MM.1S (cell line): ENCODE data around the gene ALDH8A1.

ENCODE experiments used
- DNase-seq: peaks from one replicate; pipeline ENCODE4 v3.0.0-alpha.2; 2015
- H2AFZ ChIP-seq: fragments of 300-600 bp; sonication (generic); 2 replicates; pipeline ENCODE4 v1.6.0; 2016; ENCODE audit warnings: antibody characterized with exemption, low read length
- H3F3A ChIP-seq: fragments of 300-600 bp; sonication (generic); 2 replicates; pipeline ENCODE4 v1.6.1; 2016; ENCODE audit warnings: mild to moderate bottlenecking, antibody characterized with exemption, low read length, moderate library complexity, mixed read lengths; ENCODE audit not compliant: insufficient read depth
- H3K27ac ChIP-seq: fragments of 300-600 bp; sonication (generic); 2 replicates; pipeline ENCODE4 v1.5.1; 2016; ENCODE audit warnings: mild to moderate bottlenecking, low read length
- H3K27me3 ChIP-seq: fragments of 300-600 bp; sonication (generic); replicated peaks from 2 replicates; pipeline ENCODE4 v1.6.0; 2016; ENCODE audit warnings: low read length; ENCODE audit not compliant: insufficient read depth
- H3K36me3 ChIP-seq: fragments of 300-600 bp; sonication (generic); replicated peaks from 2 replicates; pipeline ENCODE4 v1.6.1; 2016; ENCODE audit warnings: mild to moderate bottlenecking, low read length, mixed read lengths; ENCODE audit not compliant: insufficient read depth
- H3K4me1 ChIP-seq: fragments of 300-600 bp; sonication (generic); 2 replicates; pipeline ENCODE4 v1.6.1; 2016; ENCODE audit warnings: low read length, mixed read lengths
- H3K4me2 ChIP-seq: fragments of 300-600 bp; sonication (generic); 2 replicates; pipeline ENCODE4 v1.6.0; 2016; ENCODE audit warnings: low read depth, low read length
- H3K4me3 ChIP-seq: fragments of 300-600 bp; sonication (generic); 2 replicates; pipeline ENCODE4 v1.5.1; 2016; ENCODE audit warnings: low read length, mixed read lengths
- H3K79me2 ChIP-seq: fragments of 300-600 bp; sonication (generic); 2 replicates; pipeline ENCODE4 v1.6.1; 2016; ENCODE audit warnings: mixed run types, low read length, mixed read lengths
- H3K9ac ChIP-seq: fragments of 300-600 bp; sonication (generic); 2 replicates; pipeline ENCODE4 v1.6.1; 2016; ENCODE audit warnings: low read length, mixed read lengths
- H3K9me2 ChIP-seq: fragments of 300-600 bp; sonication (generic); replicated peaks from 2 replicates; pipeline ENCODE4 v1.6.1; 2016; ENCODE audit warnings: mild to moderate bottlenecking, low read length, mixed read lengths; ENCODE audit not compliant: insufficient read depth
- H3K9me3 ChIP-seq: fragments of 300-600 bp; sonication (generic); replicated peaks from 2 replicates; pipeline ENCODE4 v1.6.1; 2016; ENCODE audit warnings: mild to moderate bottlenecking, low read length, mixed read lengths; ENCODE audit not compliant: insufficient read depth
- H4K20me1 ChIP-seq: fragments of 300-600 bp; sonication (generic); 2 replicates; pipeline ENCODE4 v1.6.1; 2016; ENCODE audit warnings: mild to moderate bottlenecking, low read length, moderate library complexity, mixed read lengths; ENCODE audit not compliant: insufficient read depth
- CTCF ChIP-seq: fragments of 300-600 bp; sonication (generic); IDR thresholded peaks from 2 replicates; pipeline ENCODE4 v1.5.1; 2016; ENCODE audit warnings: antibody characterized with exemption, low read length, mixed read lengths
- EZH2 ChIP-seq: fragments of 300-600 bp; sonication (generic); optimal IDR thresholded peaks from 2 replicates; pipeline ENCODE3; 2017; ENCODE audit warnings: low read depth, mild to moderate bottlenecking, antibody characterized with exemption, low read length, mixed read lengths
- EZH2phosphoT487 ChIP-seq: fragments of 300-600 bp; sonication (generic); IDR thresholded peaks from 2 replicates; pipeline ENCODE4 v1.6.1; 2018; ENCODE audit warnings: antibody characterized with exemption, low read length

Gene ALDH8A1

GRCh38 chr6:134949927-134950326, at the start of gene ALDH8A1:
TSS of gene ALDH8A1 (minus strand) at chr6:134950101. CDS start at chr6:134950053, 48 bp downstream.
- no peak within 1 kb of the TSS for H3K27ac ChIP-seq
- H3K79me2 ChIP-seq, result no peaks in the 10 kb centered on the region

GRCh38 chr6:134999107-134999506, 49.2 kb upstream of the ALDH8A1 start:
- Histone ChIP-seq H2AFZ (no peak overlapping the region), H3K9me2 (no peaks in the 10 kb centered on the region), H3K4me3 (no peak overlapping the region), H3K27ac (no peak overlapping the region), H3K4me1 (peaks cover 46% of the 10 kb centered on the region), H4K20me1 (no peaks in the 10 kb centered on the region), H3K4me2 (no peak overlapping the region), H3K36me3 (peaks cover 9% of the 10 kb centered on the region), H3F3A (peaks cover 25% of the 10 kb centered on the region), H3K9ac (no peak overlapping the region), H3K79me2 (peaks cover 27% of the 10 kb centered on the region), H3K27me3 (no peaks in the 10 kb centered on the region), H3K9me3 (no peaks in the 10 kb centered on the region)
- TF ChIP-seq CTCF, result no peak
- no peak for TF ChIP-seq EZH2phosphoT487
- TF ChIP-seq EZH2, result no peak
- DNase-seq, result no peak

More at GRCh38 chr6:134949927-134950326, at the start of gene ALDH8A1:
- Histone ChIP-seq H3K4me3 (no peak within 1 kb of the TSS), H3K36me3 (no peaks in the 10 kb centered on the region), H3K9me3 (no peaks in the 10 kb centered on the region), H2AFZ (no peak within 1 kb of the TSS), H3K9ac (no peak within 1 kb of the TSS), H3K27me3 (no peaks in the 10 kb centered on the region), H3F3A (no peaks in the 10 kb centered on the region), H3K4me2 (no peak within 1 kb of the TSS), H3K4me1 (no peaks in the 10 kb centered on the region), H4K20me1 (no peaks in the 10 kb centered on the region), H3K9me2 (no peaks in the 10 kb centered on the region)
- no peak for DNase-seq
- no peak for TF ChIP-seq CTCF
- no peak for TF ChIP-seq EZH2phosphoT487
- TF ChIP-seq EZH2, result no peak

- Histone ChIP-seq H3K9ac (no peak overlapping the region), H3F3A (peaks cover 8% of the 10 kb centered on the region), H3K27me3 (no peaks in the 10 kb centered on the region), H3K36me3 (peaks cover 9% of the 10 kb centered on the region), H3K4me2 (no peak overlapping the region), H2AFZ (no peak overlapping the region), H4K20me1 (no peaks in the 10 kb centered on the region), H3K27ac (no peak overlapping the region), H3K9me3 (no peaks in the 10 kb centered on the region), H3K4me1 (peaks cover 41% of the 10 kb centered on the region), H3K79me2 (peaks cover 26% of the 10 kb centered on the region), H3K4me3 (no peak overlapping the region), H3K9me2 (no peaks in the 10 kb centered on the region)
- no peak for TF ChIP-seq CTCF
- TF ChIP-seq EZH2phosphoT487, result no peak
- TF ChIP-seq EZH2, result no peak
- DNase-seq, result no peak
Measured at GRCh38 chr6:134997133-134997995, 47.5 kb upstream of the ALDH8A1 start.
